Endothelial cell of umbilical vein (primary cell): Measurements from ENCODE around the gene C11orf58. TPM values are rescaled to one million over a fixed set of nuclear protein-coding genes. Genes with fewer than 3 reads are reported as not detected.

Experiments used
- BruUV-seq: library from RNA; stranded (reverse); fragments of 400-500 nt; replicated peaks from 2 replicates; lab custom pipeline; 2021; lab: Mats Ljungman, UMichigan
- CTCF ChIA-PET: fragments of 300-600, 350-600 bp; sonication (Branson Sonifier 250); formaldehyde crosslinking; loops from one replicate; lab custom pipeline; 2021; ENCODE audit warnings: antibody characterized with exemption, inconsistent platforms; lab: Charles Lee
- POLR2A ChIA-PET: fragments of 300-600, 350-600 bp; sonication (Branson Sonifier 250); formaldehyde crosslinking; loops from one replicate; lab custom pipeline; 2021; ENCODE audit warnings: antibody characterized with exemption, inconsistent platforms; lab: Charles Lee
- DNase-seq: peaks from one replicate; pipeline ENCODE4 v3.0.0-alpha.2; 2011; ENCODE audit warnings: low read depth, low spot score
- FAIRE-seq: peaks from 2 replicates; lab custom pipeline; 2011; peaks lifted over from hg19 to GRCh38; lab: Jason Lieb, UNC
- H2AFZ ChIP-seq: 2 replicates; pipeline ENCODE4 v1.6.0; 2012; ENCODE audit warnings: low read depth, low read length, control low read depth, inconsistent platforms
- H3K27ac ChIP-seq: 2 replicates; pipeline ENCODE4 v1.5.1; 2011; ENCODE audit warnings: low read depth, mild to moderate bottlenecking, control low read depth, low read length, moderate library complexity; ENCODE audit not compliant: insufficient read depth
- H3K27me3 ChIP-seq, 2 experiments: 2 replicates each; pipeline versions ENCODE4 v1.6.0 to v1.6.1; 2011; ENCODE audit warnings: low read length in 2 of 2, mixed read lengths in 1 of 2; ENCODE audit not compliant: control insufficient read depth in 2 of 2, insufficient read depth in 2 of 2
- H3K36me3 ChIP-seq, 2 experiments: 2 replicates in 1 of 2; 3 replicates in 1 of 2; pipeline ENCODE4 v1.5.1; 2011; ENCODE audit warnings: low read length in 2 of 2, mild to moderate bottlenecking in 1 of 2, moderate library complexity in 1 of 2; ENCODE audit not compliant: control insufficient read depth in 2 of 2, insufficient read depth in 2 of 2; ENCODE audit errors: extremely low read depth in 1 of 2
- H3K4me1 ChIP-seq: 3 replicates; pipeline ENCODE4 v1.5.1; 2011; ENCODE audit warnings: mild to moderate bottlenecking, low read length; ENCODE audit not compliant: control insufficient read depth, insufficient read depth; ENCODE audit errors: extremely low read depth
- H3K4me2 ChIP-seq: 2 replicates; pipeline ENCODE4 v1.6.1; 2011; ENCODE audit warnings: low read length, control low read depth, mixed read lengths; ENCODE audit not compliant: insufficient read depth
- H3K4me3 ChIP-seq, 3 experiments: fragments of 200-600 bp in 1 of 3; sonication (generic), shearing (Covaris generic) in 1 of 3; replicated peaks in 1 of 3; 2 replicates each; pipeline ENCODE4 v1.5.1; 2011 to 2016; ENCODE audit warnings: control low read depth in 3 of 3, low read length in 3 of 3, mild to moderate bottlenecking in 2 of 3, inconsistent platforms in 1 of 3, low read depth in 1 of 3, moderate library complexity in 1 of 3; ENCODE audit not compliant: insufficient read depth in 1 of 3
- H3K79me2 ChIP-seq: 2 replicates; pipeline ENCODE4 v1.6.0; 2012; ENCODE audit warnings: low read length, inconsistent platforms; ENCODE audit not compliant: control insufficient read depth, insufficient read depth
- H3K9ac ChIP-seq: replicated peaks from 2 replicates; pipeline ENCODE3; 2011; ENCODE audit warnings: low read length, control low read depth; ENCODE audit not compliant: insufficient read depth; ENCODE audit errors: extremely low read depth
- H3K9me1 ChIP-seq: replicated peaks from 3 replicates; pipeline ENCODE4 v1.6.0; 2011; ENCODE audit warnings: mild to moderate bottlenecking, low read length; ENCODE audit not compliant: control insufficient read depth, insufficient read depth; ENCODE audit errors: extremely low read depth
- H3K9me3 ChIP-seq: replicated peaks from 2 replicates; pipeline ENCODE4 v1.5.1; 2012; ENCODE audit warnings: low read length, inconsistent platforms; ENCODE audit not compliant: control insufficient read depth, insufficient read depth
- H4K20me1 ChIP-seq: replicated peaks from 2 replicates; pipeline ENCODE3; 2011; ENCODE audit warnings: mild to moderate bottlenecking, low read length; ENCODE audit not compliant: control insufficient read depth, insufficient read depth; ENCODE audit errors: extremely low read depth
- CTCF ChIP-seq, 2 donors: IDR thresholded peaks; 1 replicate in 1 of 2; 2 replicates in 1 of 2; pipeline ENCODE4 v1.5.1; 2011; ENCODE audit warnings: low read length in 2 of 2, mild to moderate bottlenecking in 2 of 2, moderate library complexity in 2 of 2, control low read depth in 1 of 2, inconsistent platforms in 1 of 2, low read depth in 1 of 2; ENCODE audit not compliant: insufficient read depth in 1 of 2; ENCODE audit errors: extremely low read depth in 1 of 2
- EZH2 ChIP-seq: IDR thresholded peaks from 2 replicates; pipeline ENCODE4 v1.6.1; 2012; ENCODE audit warnings: borderline replicate concordance, low read depth, mild to moderate bottlenecking, moderate library complexity, low read length, inconsistent platforms; ENCODE audit not compliant: severe bottlenecking
- FOS ChIP-seq: IDR thresholded peaks from 2 replicates; pipeline ENCODE4 v1.6.1; 2011; ENCODE audit warnings: mild to moderate bottlenecking, low read length, moderate library complexity, borderline replicate concordance; ENCODE audit not compliant: insufficient read depth
- GATA2 ChIP-seq: IDR thresholded peaks from 2 replicates; pipeline ENCODE4 v1.7.0; 2011; ENCODE audit warnings: low read depth, mild to moderate bottlenecking, moderate library complexity, mixed read lengths, low read length; ENCODE audit not compliant: insufficient read length, insufficient read depth
- JUN ChIP-seq: IDR thresholded peaks from 2 replicates; pipeline ENCODE4 v1.6.1; 2011; ENCODE audit warnings: borderline replicate concordance, low read depth; ENCODE audit not compliant: insufficient read length, insufficient read depth
- MAX ChIP-seq: IDR thresholded peaks from 2 replicates; pipeline ENCODE4 v1.6.1; 2011; ENCODE audit not compliant: insufficient read depth, insufficient read length
- MYC ChIP-seq: IDR thresholded peaks from one replicate; pipeline ENCODE4 v1.6.1; 2011; ENCODE audit warnings: mild to moderate bottlenecking, low read depth, low read length
- POLR2A ChIP-seq: IDR thresholded peaks from 2 replicates; pipeline ENCODE4 v1.6.1; 2012; ENCODE audit warnings: low read depth, mild to moderate bottlenecking, control low read depth, low read length
- POLR2AphosphoS5 ChIP-seq: IDR thresholded peaks from 2 replicates; pipeline ENCODE4 v1.6.1; 2012; ENCODE audit warnings: low read depth, mild to moderate bottlenecking, control low read depth, low read length, moderate library complexity; ENCODE audit not compliant: insufficient read depth
- dilution Hi-C: fragments of 300-500 bp; cut with MboI; formaldehyde crosslinking; loops from one replicate; pipeline ENCODE4 v1.15.0; 2019; ENCODE audit warnings: low sequenced_read_pairs; ENCODE audit not compliant: extremely low pct_ligation_motif_present
- intact Hi-C: fragments of 100-400 bp; cut with micrococcal nuclease; formaldehyde crosslinking; loops from one replicate; pipeline ENCODE4 v1.10.0; 2022
- polyA plus RNA-seq, 4 experiments: library from polyadenylated mRNA; depleted of rRNA in 3 of 4; stranded (reverse) in 3 of 4; unstranded in 1 of 4; fragments of >200 nt; gene quantifications; 2 replicates each; pipeline versions ENCODE4 v1.2.1 to v1.2.3, GENCODE V29; 2011 to 2012; ENCODE audit warnings: missing spikeins in 1 of 4
- total RNA-seq: library from RNA; stranded (reverse); gene quantifications from 2 replicates; pipeline ENCODE4 v1.2.3, GENCODE V29; 2021

C11orf58 gene
- total and polyA plus RNA-seq, 2 donors (not counting 3 experiments of a cell fraction or from before 2014, with no cell fraction given): 88.4 to 150 TPM

- Histone ChIP-seq H4K20me1 (no peaks in the 10 kb centered on the region), H3K4me2 (no peak overlapping the region), H2AFZ (no peak overlapping the region), H3K9me1 (no peaks in the 10 kb centered on the region), H3K79me2 (peaks cover 18% of the 10 kb centered on the region), H3K27me3 (no peaks in the 10 kb centered on the region), H3K4me1 (no peaks in the 10 kb centered on the region), H3K9ac (no peak overlapping the region), H3K27ac (no peak overlapping the region), H3K36me3 (peaks cover 18 to 37% of the 10 kb centered on the region in 2 experiments), H3K4me3 (no peak overlapping the region), H3K9me3 (no peaks in the 10 kb centered on the region)
- dilution Hi-C loops (no loop called here), intact Hi-C loops (no loop called here)
- no TSS peak for BruUV-seq
- FAIRE-seq: no peak
- no peak for TF ChIP-seq POLR2A
- no peak for TF ChIP-seq FOS
- TF ChIP-seq CTCF (IDR thresholded peaks at IDR 0.05; ENCODE audit: extremely low read depth in 1 of 2, insufficient read depth in 1 of 2, low read depth in 1 of 2, low read length in 2 of 2): no peak
- no peak for TF ChIP-seq MAX
- TF ChIP-seq POLR2AphosphoS5: no peak
- no peak for TF ChIP-seq JUN
- TF ChIP-seq GATA2: no peak
- no peak for TF ChIP-seq EZH2
- TF ChIP-seq MYC: no peak
- POLR2A ChIA-PET: no interaction called here
- no peak for DNase-seq
- CTCF ChIA-PET: interaction anchor here (1.7 to 2.2 kb wide), 2 partner anchors 10 to 12 kb away, joined by 4 to 5 read pairs; partner anchors contain the start of gene C11orf58
These were observed 11.2 kb downstream of the C11orf58 start for GRCh38 chr11:16749666-16750065.
